ENCODE measurements around the gene TELO2. TPM values are rescaled to one million over a fixed set of nuclear protein-coding genes. Genes with fewer than 3 reads are reported as not detected.

Gene TELO2
- total and polyA plus RNA-seq, 4 donors, result 12.9 to 19.3 (median 16.2) TPM

GRCh38 chr16:1523581-1524245 lies 30.6 kb downstream of the TELO2 start:
- no peak overlapping the region for H3K4me3 ChIP-seq (ENCODE audit: low read depth in 1 of 3, low read length in 3 of 3)
- H3K9me3 ChIP-seq (ENCODE audit: control insufficient read depth in 4 of 4, low read length in 3 of 4), result no peaks in the 10 kb centered on the region
- no peak for DNase-seq (ENCODE audit: low spot score)
- peaks cover 0 to 5% (median 0%) of the 10 kb centered on the region in 4 donors for H3K4me1 ChIP-seq (ENCODE audit: control insufficient read depth in 4 of 4, insufficient read depth in 4 of 4, low read length in 3 of 4)
- H3K36me3 ChIP-seq (ENCODE audit: control insufficient read depth in 4 of 4, insufficient read depth in 3 of 4, low read depth in 1 of 4, low read length in 3 of 4), result peaks cover 0 to 11% (median 4%) of the 10 kb centered on the region in 4 donors
- H3K27ac ChIP-seq (ENCODE audit: low read depth in 1 of 2, low read length in 2 of 2), result no peak overlapping the region
- H3K27me3 ChIP-seq (ENCODE audit: control insufficient read depth in 4 of 4, insufficient read depth in 4 of 4, low read length in 3 of 4), result no peaks in the 10 kb centered on the region
- H3K9ac ChIP-seq (ENCODE audit: low read depth in 1 of 2, low read length in 2 of 2), result no peak overlapping the region
- no peak for TF ChIP-seq GABPA (IDR thresholded peaks at IDR 0.05 in 1 of 2, conservative IDR thresholded peaks at IDR 0.05 in 1 of 2)
- TF ChIP-seq CTCF (IDR thresholded peaks at IDR 0.05; ENCODE audit: low read depth, low read length, missing input control), result no peak
- no peak for TF ChIP-seq REST (IDR thresholded peaks at IDR 0.05)
- TF ChIP-seq ATF3 (IDR thresholded peaks at IDR 0.05), result no peak
- WGBS, result 96% methylated on average over 30 of the region's 30 CpGs

GRCh38 chr16:1524366-1524765 lies 31.2 kb downstream of the TELO2 start:
- TF ChIP-seq HNF4A (conservative IDR thresholded peaks at IDR 0.05) (no peak), NR2F2 (IDR thresholded peaks at IDR 0.05) (no peak), GABPA (IDR thresholded peaks at IDR 0.05 in 1 of 2, conservative IDR thresholded peaks at IDR 0.05 in 1 of 2) (no peak), HNF4G (IDR thresholded peaks at IDR 0.05) (no peak), RAD21 (IDR thresholded peaks at IDR 0.05) (no peak), JUND (IDR thresholded peaks at IDR 0.05) (no peak), SP1 (IDR thresholded peaks at IDR 0.05) (no peak), REST (IDR thresholded peaks at IDR 0.05) (no peak), FOXA1 (IDR thresholded peaks at IDR 0.05) (no peak), CTCF (IDR thresholded peaks at IDR 0.05; ENCODE audit: low read depth, low read length, missing input control) (no peak), YY1 (IDR thresholded peaks at IDR 0.05) (no peak), EGR1 (IDR thresholded peaks at IDR 0.05; ENCODE audit: low read depth in 2 of 2) (no peak), RXRA (IDR thresholded peaks at IDR 0.05) (no peak)
- TF ChIP-seq, protein P1, sequence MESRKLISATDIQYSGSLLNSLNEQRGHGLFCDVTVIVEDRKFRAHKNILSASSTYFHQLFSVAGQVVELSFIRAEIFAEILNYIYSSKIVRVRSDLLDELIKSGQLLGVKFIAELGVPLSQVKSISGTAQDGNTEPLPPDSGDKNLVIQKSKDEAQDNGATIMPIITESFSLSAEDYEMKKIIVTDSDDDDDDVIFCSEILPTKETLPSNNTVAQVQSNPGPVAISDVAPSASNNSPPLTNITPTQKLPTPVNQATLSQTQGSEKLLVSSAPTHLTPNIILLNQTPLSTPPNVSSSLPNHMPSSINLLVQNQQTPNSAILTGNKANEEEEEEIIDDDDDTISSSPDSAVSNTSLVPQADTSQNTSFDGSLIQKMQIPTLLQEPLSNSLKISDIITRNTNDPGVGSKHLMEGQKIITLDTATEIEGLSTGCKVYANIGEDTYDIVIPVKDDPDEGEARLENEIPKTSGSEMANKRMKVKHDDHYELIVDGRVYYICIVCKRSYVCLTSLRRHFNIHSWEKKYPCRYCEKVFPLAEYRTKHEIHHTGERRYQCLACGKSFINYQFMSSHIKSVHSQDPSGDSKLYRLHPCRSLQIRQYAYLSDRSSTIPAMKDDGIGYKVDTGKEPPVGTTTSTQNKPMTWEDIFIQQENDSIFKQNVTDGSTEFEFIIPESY (IDR thresholded peaks at IDR 0.05), result no peak
- 96% methylated on average over 26 of the region's 26 CpGs for WGBS

More at GRCh38 chr16:1524366-1524765, 31.2 kb downstream of the TELO2 start:
- H3K36me3 ChIP-seq (ENCODE audit: control insufficient read depth in 4 of 4, insufficient read depth in 3 of 4, low read depth in 1 of 4, low read length in 3 of 4), result peaks cover 0 to 10% (median 4%) of the 10 kb centered on the region in 4 donors
- no peak for DNase-seq (ENCODE audit: low spot score)
- H3K4me1 ChIP-seq (ENCODE audit: control insufficient read depth in 4 of 4, insufficient read depth in 4 of 4, low read length in 3 of 4), result peaks cover 0 to 5% (median 0%) of the 10 kb centered on the region in 4 donors
- H3K9ac ChIP-seq (ENCODE audit: low read depth in 1 of 2, low read length in 2 of 2), result no peak overlapping the region
- no peak overlapping the region for H3K4me3 ChIP-seq (ENCODE audit: low read depth in 1 of 3, low read length in 3 of 3)
- no peaks in the 10 kb centered on the region for H3K27me3 ChIP-seq (ENCODE audit: control insufficient read depth in 4 of 4, insufficient read depth in 4 of 4, low read length in 3 of 4)
- H3K9me3 ChIP-seq (ENCODE audit: control insufficient read depth in 4 of 4, low read length in 3 of 4), result no peaks in the 10 kb centered on the region
- no peak overlapping the region for H3K27ac ChIP-seq (ENCODE audit: low read depth in 1 of 2, low read length in 2 of 2)
